H1 (cell line): Measurements from ENCODE around the gene UBC. TPM values are rescaled to one million over a fixed set of nuclear protein-coding genes. Genes with fewer than 3 reads are reported as not detected.

Experiments used
- CTCF ChIA-PET: fragments of 300-600 bp; sonication (Branson Sonifier 250); formaldehyde crosslinking; loops from one replicate; lab custom pipeline; 2021; ENCODE audit not compliant: partially characterized antibody; lab: Charles Lee
- POLR2A ChIA-PET: fragments of 300-600 bp; sonication (Branson Sonifier 250); formaldehyde crosslinking; loops from one replicate; lab custom pipeline; 2021; ENCODE audit warnings: inconsistent platforms; ENCODE audit not compliant: partially characterized antibody; lab: Charles Lee
- DNase-seq, 2 experiments: peaks; one replicate each; pipeline versions ENCODE4 v3.0.0 to v3.0.0-alpha.2; 2010 to 2022; ENCODE audit warnings: low spot score in 2 of 2, low read depth in 1 of 2, mixed read lengths in 1 of 2
- FAIRE-seq: peaks from 2 replicates; lab custom pipeline; 2011; peaks lifted over from hg19 to GRCh38; lab: Jason Lieb, UNC
- H2AFZ ChIP-seq: 2 replicates; pipeline ENCODE4 v1.8.1; 2012; ENCODE audit warnings: low read length, inconsistent platforms
- H2AK5ac ChIP-seq: 2 replicates; pipeline ENCODE4 v1.6.1; 2013; ENCODE audit warnings: low read depth, low read length
- H2BK120ac ChIP-seq: replicated peaks from 2 replicates; pipeline ENCODE3; 2013; ENCODE audit warnings: low read depth, low read length, inconsistent platforms
- H2BK12ac ChIP-seq: 2 replicates; pipeline ENCODE4 v1.6.1; 2013; ENCODE audit warnings: low read depth, low read length
- H2BK15ac ChIP-seq: 2 replicates; pipeline ENCODE4 v1.6.1; 2013; ENCODE audit warnings: low read length
- H2BK20ac ChIP-seq: 2 replicates; pipeline ENCODE4 v1.6.1; 2013; ENCODE audit warnings: low read length
- H2BK5ac ChIP-seq: 2 replicates; pipeline ENCODE4 v1.6.1; 2013; ENCODE audit warnings: low read depth, low read length
- H3K14ac ChIP-seq: 2 replicates; pipeline ENCODE4 v1.6.1; 2013; ENCODE audit warnings: inconsistent platforms; ENCODE audit not compliant: insufficient read length
- H3K18ac ChIP-seq: 2 replicates; pipeline ENCODE4 v1.6.1; 2013; ENCODE audit warnings: low read length; ENCODE audit errors: extremely low read depth
- H3K23ac ChIP-seq: 2 replicates; pipeline ENCODE4 v1.6.1; 2013; ENCODE audit warnings: inconsistent platforms; ENCODE audit not compliant: insufficient read length
- H3K23me2 ChIP-seq: 2 replicates; pipeline ENCODE4 v1.6.1; 2013; ENCODE audit warnings: low read depth, low read length
- H3K27ac ChIP-seq: 2 replicates; pipeline ENCODE4 v1.6.1; 2011; ENCODE audit warnings: low read depth, low read length, inconsistent platforms
- H3K27me3 ChIP-seq, 4 experiments: replicated peaks in 1 of 4; 1 replicate in 1 of 4; 2 replicates in 3 of 4; pipeline versions ENCODE4 v1.6.1 to v1.8.1; 2011 to 2013; ENCODE audit warnings: low read length in 3 of 4, mild to moderate bottlenecking in 3 of 4, inconsistent platforms in 2 of 4, mixed read lengths in 2 of 4, moderate library complexity in 1 of 4; ENCODE audit not compliant: control insufficient read depth in 3 of 4, insufficient read depth in 3 of 4; ENCODE audit errors: extremely low read depth in 1 of 4
- H3K36me3 ChIP-seq, 4 experiments: 2 replicates each; pipeline versions ENCODE4 v1.6.1 to v1.8.1; 2011 to 2013; ENCODE audit warnings: mild to moderate bottlenecking in 4 of 4, low read length in 3 of 4, moderate library complexity in 2 of 4, control low read depth in 1 of 4, inconsistent platforms in 1 of 4; ENCODE audit not compliant: insufficient read depth in 4 of 4, control insufficient read depth in 2 of 4
- H3K4ac ChIP-seq: replicated peaks from 2 replicates; pipeline ENCODE3; 2013; ENCODE audit warnings: low read length, low read depth, mixed read lengths, inconsistent platforms; ENCODE audit not compliant: insufficient read length
- H3K4me1 ChIP-seq, 4 experiments: replicated peaks in 1 of 4; 1 replicate in 1 of 4; 2 replicates in 3 of 4; pipeline versions ENCODE4 v1.6.1 to v1.8.1; 2011 to 2013; ENCODE audit warnings: low read length in 3 of 4, inconsistent platforms in 2 of 4, mixed read lengths in 1 of 4; ENCODE audit not compliant: insufficient read depth in 4 of 4, control insufficient read depth in 3 of 4
- H3K4me2 ChIP-seq, 2 experiments: 2 replicates each; pipeline versions ENCODE4 v1.6.1 to v1.8.1; 2011 to 2013; ENCODE audit warnings: low read depth in 2 of 2, low read length in 2 of 2, control low read depth in 1 of 2, inconsistent platforms in 1 of 2, mild to moderate bottlenecking in 1 of 2; ENCODE audit not compliant: insufficient read depth in 1 of 2
- H3K4me3 ChIP-seq, 4 experiments: fragments of 200-600, 300-600 bp in 1 of 4; sonication (generic), shearing (Covaris generic), sonication (Bioruptor Twin) in 1 of 4; 2 replicates each; pipeline versions ENCODE4 v1.5.1 to v1.8.1; 2011 to 2016; ENCODE audit warnings: low read length in 4 of 4, low read depth in 3 of 4, control low read depth in 2 of 4, inconsistent platforms in 2 of 4, mild to moderate bottlenecking in 2 of 4, mixed read lengths in 1 of 4, moderate library complexity in 1 of 4; ENCODE audit not compliant: insufficient read depth in 2 of 4; ENCODE audit errors: extremely low read depth in 1 of 4
- H3K56ac ChIP-seq: replicated peaks from 2 replicates; pipeline ENCODE3; 2013; ENCODE audit warnings: low read depth, mild to moderate bottlenecking, mixed read lengths, low read length, inconsistent platforms; ENCODE audit not compliant: insufficient read length
- H3K79me1 ChIP-seq: 2 replicates; pipeline ENCODE4 v1.6.1; 2013; ENCODE audit warnings: low read depth, low read length, control low read depth
- H3K79me2 ChIP-seq, 2 experiments: 2 replicates each; pipeline versions ENCODE4 v1.6.1 to v1.8.1; 2012 to 2013; ENCODE audit warnings: low read length in 2 of 2, mild to moderate bottlenecking in 2 of 2, inconsistent platforms in 1 of 2; ENCODE audit not compliant: insufficient read depth in 2 of 2, control insufficient read depth in 1 of 2
- H3K9ac ChIP-seq, 4 experiments: replicated peaks in 1 of 4; 1 replicate in 1 of 4; 2 replicates in 3 of 4; pipeline versions ENCODE4 v1.6.1 to v1.8.1; 2011 to 2013; ENCODE audit warnings: low read depth in 3 of 4, low read length in 3 of 4, control low read depth in 2 of 4, mild to moderate bottlenecking in 2 of 4, moderate library complexity in 2 of 4, inconsistent platforms in 1 of 4; ENCODE audit errors: extremely low read depth in 1 of 4
- H3K9me3 ChIP-seq, 2 experiments: 2 replicates each; pipeline versions ENCODE4 v1.6.1 to v1.8.1; 2012 to 2013; ENCODE audit warnings: mild to moderate bottlenecking in 2 of 2, moderate library complexity in 2 of 2, control low read depth in 1 of 2, inconsistent platforms in 1 of 2, low read depth in 1 of 2, low read length in 1 of 2, mixed read lengths in 1 of 2; ENCODE audit not compliant: insufficient read depth in 2 of 2
- H4K20me1 ChIP-seq, 2 experiments: replicated peaks in 1 of 2; 2 replicates each; pipeline versions ENCODE3 to v1.8.1; 2011 to 2013; ENCODE audit warnings: inconsistent platforms in 2 of 2, low read length in 2 of 2, mild to moderate bottlenecking in 1 of 2; ENCODE audit not compliant: insufficient read depth in 2 of 2, control insufficient read depth in 1 of 2
- H4K5ac ChIP-seq: 2 replicates; pipeline ENCODE4 v1.6.1; 2013; ENCODE audit warnings: low read length, low read depth, mixed read lengths, inconsistent platforms; ENCODE audit not compliant: insufficient read length
- H4K8ac ChIP-seq: 2 replicates; pipeline ENCODE4 v1.8.0; 2013; ENCODE audit warnings: mild to moderate bottlenecking, moderate library complexity, low read length, inconsistent platforms; ENCODE audit not compliant: insufficient read depth; ENCODE audit errors: extremely low read depth
- H4K91ac ChIP-seq: replicated peaks from 2 replicates; pipeline ENCODE3; 2013; ENCODE audit warnings: low read length, mixed read lengths, inconsistent platforms; ENCODE audit not compliant: insufficient read length
- HDAC6 ChIP-seq: IDR thresholded peaks from one replicate; pipeline ENCODE4 v1.7.1; 2012; ENCODE audit warnings: low read depth, mild to moderate bottlenecking, inconsistent platforms, low read length, moderate library complexity
- POLR2AphosphoS5 ChIP-seq: IDR thresholded peaks from 2 replicates; pipeline ENCODE4 v1.6.1; 2011; ENCODE audit warnings: low read depth, low read length
- WGBS, 2 experiments: shearing (Covaris generic) in 1 of 2; methylation state at CpG; one replicate each; pipeline versions ENCODE4 v1.1.6 to v1.1.7; 2013 to 2015; ENCODE audit warnings: low lambda C conversion rate in 2 of 2, mixed read lengths in 2 of 2, inconsistent platforms in 1 of 2, low coverage in 1 of 2, missing lambda C conversion rate in 1 of 2; ENCODE audit not compliant: insufficient replicate concordance in 2 of 2, insufficient coverage in 1 of 2, insufficient read length in 1 of 2; ENCODE audit errors: extremely low coverage in 1 of 2, missing lambda C conversion rate in 1 of 2; 5-methylcytosine and 5-hydroxymethylcytosine counted together
- polyA plus RNA-seq, 7 experiments: library from polyadenylated mRNA; depleted of rRNA in 3 of 7; stranded (reverse) in 5 of 7; unstranded in 2 of 7; fragments of >200 nt in 5 of 7; fragments of 200-250 nt in 2 of 7; gene quantifications; 1 replicate in 5 of 7; 2 replicates in 1 of 7; 4 replicates in 1 of 7; pipeline versions ENCODE4 v1.2.1 to v1.2.3, GENCODE V29; 2011 to 2013; ENCODE audit warnings: missing spikeins in 2 of 7, mixed read lengths in 2 of 7
- total RNA-seq: library from RNA; stranded (reverse); fragmentation: NEBNext Ultra II Directional; extraction: Animal tissue kit (Norgen Biotek cat#: 25700); gene quantifications from 2 replicates; pipeline ENCODE4 v1.2.1, GENCODE V29; 2021

The UBC gene
- total and polyA plus RNA-seq, 2 of the 8 experiments (the other 6 are each of a cell fraction or from before 2014, with no cell fraction given), result 559 to 749 TPM

DNA sequence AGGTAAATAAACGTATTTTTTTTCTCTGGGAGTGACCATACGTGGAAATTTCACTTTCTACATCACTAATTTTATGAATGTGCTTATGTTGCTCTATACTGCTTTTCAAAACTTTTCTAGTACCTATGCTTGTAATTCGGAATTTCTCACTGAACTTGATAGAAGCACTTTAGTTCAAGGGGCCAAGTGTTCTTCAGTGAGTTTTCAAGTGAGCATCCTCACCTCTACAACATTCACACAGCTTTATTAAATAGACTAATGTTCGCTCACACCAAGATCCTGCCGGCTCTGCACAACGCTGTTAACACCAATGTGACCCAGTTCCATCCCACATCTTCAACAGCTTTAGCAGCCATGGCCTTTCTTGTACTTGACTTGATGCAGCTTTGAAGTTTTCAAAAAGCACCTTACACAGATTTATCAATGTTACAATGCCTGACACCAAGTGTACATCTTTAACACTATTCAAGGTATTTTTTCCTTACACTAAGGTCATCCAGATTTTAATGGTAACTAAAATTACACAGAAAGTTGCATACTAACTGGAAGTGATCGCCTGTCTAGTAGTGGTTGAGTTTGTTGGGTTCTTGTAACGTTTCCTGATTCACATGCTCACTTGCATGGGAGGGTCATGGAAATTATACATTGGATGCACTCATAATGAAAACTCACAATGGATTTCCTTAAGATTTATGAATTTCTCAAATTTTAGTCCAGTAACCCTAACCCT is 4.5 kb downstream of the UBC start:
- no peak overlapping the region for H2BK20ac ChIP-seq
- H4K5ac ChIP-seq, result no peak overlapping the region
- no peak overlapping the region for H3K9ac ChIP-seq
- no peak overlapping the region for H2BK12ac ChIP-seq
- no peak overlapping the region for H3K56ac ChIP-seq
- peaks cover 8 to 30% of the 10 kb centered on the region in 2 experiments for H3K79me2 ChIP-seq
- DNase-seq (no peak), FAIRE-seq (no peak)
- no peak overlapping the region for H2BK15ac ChIP-seq
- no peak overlapping the region for H4K8ac ChIP-seq
- TF ChIP-seq POLR2AphosphoS5 (peak; percentile 82; the same call in 1 of the 2 replicates), HDAC6 (no peak)
- no peaks in the 10 kb centered on the region for H3K27me3 ChIP-seq
- H3K4me2 ChIP-seq, result no peak overlapping the region
- no peak overlapping the region for H3K23ac ChIP-seq
- H4K20me1 ChIP-seq, result peaks cover 16 to 19% of the 10 kb centered on the region in 2 experiments
- H3K9me3 ChIP-seq, result no peaks in the 10 kb centered on the region
- H3K4me1 ChIP-seq, result peaks cover 0 to 3% (median 0%) of the 10 kb centered on the region in 4 experiments; a peak in 1 of 7 replicates
- H2AFZ ChIP-seq, result no peak overlapping the region
- H3K4me3 ChIP-seq, result no peak overlapping the region
- H3K23me2 ChIP-seq, result peaks cover 4% of the 10 kb centered on the region; the same call in 1 of the 2 replicates
- peaks cover 12 to 28% (median 23%) of the 10 kb centered on the region in 4 experiments; a peak in 7 of 8 replicates for H3K36me3 ChIP-seq
- 82% methylated on average over 8 of the region's 8 CpGs; no CpG with 5 or more reads in 1 of the 2 experiments for WGBS, 2 experiments
- no peak overlapping the region for H2BK120ac ChIP-seq
- ChIA-PET CTCF (interaction anchor here (0.6 to 8.2 kb wide), 3 partner anchors 17 to 145 kb away, joined by 3 to 141 read pairs (median 4); no protein-coding TSS in a partner anchor), POLR2A (interaction anchor here (0.8 to 4.1 kb wide), 24 partner anchors 8 to 175 kb away, joined by 3 to 36 read pairs (median 4); partner anchors contain the start of gene BRI3BP)
- H3K18ac ChIP-seq, result no peak overlapping the region
- H3K14ac ChIP-seq, result no peak overlapping the region
- H3K27ac ChIP-seq, result no peak overlapping the region
- no peak overlapping the region for H3K4ac ChIP-seq
- no peaks in the 10 kb centered on the region for H3K79me1 ChIP-seq
- no peak overlapping the region for H2BK5ac ChIP-seq
- H4K91ac ChIP-seq, result no peak overlapping the region
- no peak overlapping the region for H2AK5ac ChIP-seq
